ENCODE data around the gene CLCN7.

GRCh38 chr16:1495211-1495888 is 20.5 kb upstream of the CLCN7 start:
- no peak for TF ChIP-seq POLR2AphosphoS5 (IDR thresholded peaks at IDR 0.05)
- no peak for TF ChIP-seq CTCF (IDR thresholded peaks at IDR 0.05)

All from stomach (tissue), 4 donors.